Smooth muscle cell (in vitro differentiated cells): ENCODE data around the gene KCNJ16. TPM values are rescaled to one million over a fixed set of nuclear protein-coding genes. Genes with fewer than 3 reads are reported as not detected.

Experiments used
- DNase-seq: peaks from one replicate; lab custom pipeline; 2025; ENCODE audit not compliant: unreplicated experiment; lab: John Stamatoyannopoulos, UW
- H2AFZ ChIP-seq: fragments of 200-600 bp; sonication (generic); 2 replicates; pipeline ENCODE4 v1.6.0; 2016; ENCODE audit warnings: antibody characterized with exemption, low read depth, mild to moderate bottlenecking
- H3F3A ChIP-seq: fragments of 200-600 bp; sonication (generic); 2 replicates; pipeline ENCODE4 v1.6.0; 2017; ENCODE audit warnings: antibody characterized with exemption, low read depth
- H3K27ac ChIP-seq: fragments of 200-600 bp; sonication (generic); 2 replicates; pipeline ENCODE4 v1.5.1; 2016; ENCODE audit warnings: low read depth, mild to moderate bottlenecking
- H3K27me3 ChIP-seq: fragments of 200-600 bp; sonication (generic); 2 replicates; pipeline ENCODE4 v1.6.1; 2016; ENCODE audit warnings: low read depth, mild to moderate bottlenecking
- H3K36me3 ChIP-seq: fragments of 200-600 bp; sonication (generic); 2 replicates; pipeline ENCODE4 v1.5.1; 2016; ENCODE audit warnings: low read depth
- H3K4me1 ChIP-seq: fragments of 200-600 bp; sonication (generic); 2 replicates; pipeline ENCODE4 v1.5.1; 2016; ENCODE audit warnings: low read depth
- H3K4me2 ChIP-seq: fragments of 200-600 bp; sonication (generic); 2 replicates; pipeline ENCODE4 v1.6.0; 2016; ENCODE audit warnings: mild to moderate bottlenecking
- H3K4me3 ChIP-seq: fragments of 200-600 bp; sonication (generic); 2 replicates; pipeline ENCODE4 v1.5.1; 2016; ENCODE audit warnings: mild to moderate bottlenecking
- H3K79me2 ChIP-seq: fragments of 200-600 bp; sonication (generic); 2 replicates; pipeline ENCODE4 v1.6.0; 2016; ENCODE audit warnings: low read depth, mild to moderate bottlenecking
- H3K9ac ChIP-seq: fragments of 200-600 bp; sonication (generic); 2 replicates; pipeline ENCODE4 v1.6.0; 2016; ENCODE audit warnings: low read depth
- H3K9me3 ChIP-seq: fragments of 200-600 bp; sonication (generic); replicated peaks from 2 replicates; pipeline ENCODE4 v1.5.1; 2016; ENCODE audit warnings: low read depth
- H4K20me1 ChIP-seq: fragments of 200-600 bp; sonication (generic); 2 replicates; pipeline ENCODE4 v1.6.0; 2016; ENCODE audit warnings: low read depth
- WGBS: methylation state at CpG from one replicate; pipeline ENCODE4 v1.1.7; 2016; ENCODE audit warnings: low lambda C conversion rate; 5-methylcytosine and 5-hydroxymethylcytosine counted together
- polyA plus RNA-seq: library from polyadenylated mRNA; unstranded; fragments of >200 nt; fragmentation: Nextera tagmentation; extraction: Ambion mirVana; gene quantifications from 2 replicates; pipeline ENCODE4 v1.2.1, GENCODE V29; 2016
- total RNA-seq: library from RNA; depleted of rRNA; stranded (reverse); fragments of >200 nt; gene quantifications from 2 replicates; pipeline ENCODE4 v1.2.3, GENCODE V29; 2014
- TF ChIP-seq, protein P1 (sequence below): fragments of 200-600 bp; sonication (generic); IDR thresholded peaks from 2 replicates; pipeline ENCODE4 v1.5.1; 2017; ENCODE audit warnings: borderline replicate concordance, mild to moderate bottlenecking, antibody characterized with exemption; ENCODE audit not compliant: insufficient read depth, poor library complexity, severe bottlenecking

KCNJ16 gene
- total and polyA plus RNA-seq, 2 experiments from 2014 or later: 0.09 TPM; not detected in 1

DNA sequence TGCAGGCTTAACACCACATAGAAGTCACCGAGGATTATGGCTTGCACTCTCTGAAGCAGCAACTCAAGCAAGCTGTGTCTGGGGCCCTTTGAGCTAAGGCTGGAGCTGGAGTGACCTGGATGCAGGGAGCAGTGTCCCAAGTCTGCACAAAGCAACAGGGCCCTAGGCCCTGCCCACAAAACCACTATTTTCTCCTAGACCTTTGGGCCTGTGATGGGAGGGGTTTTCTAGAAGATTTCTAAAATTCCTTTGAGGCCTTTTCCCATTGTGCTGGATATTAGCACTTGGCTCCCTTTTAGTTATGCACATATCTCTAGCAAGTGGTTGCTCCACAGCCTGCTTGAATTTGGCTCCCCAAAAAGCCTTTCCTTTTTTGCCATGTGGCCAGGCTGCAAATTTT, 44.5 kb downstream of the KCNJ16 start:
- Histone ChIP-seq H3K9me3 (no peaks in the 10 kb centered on the region), H3K9ac (no peak overlapping the region), H3K79me2 (no peaks in the 10 kb centered on the region), H3K4me2 (no peak overlapping the region), H3K27ac (no peak overlapping the region), H3F3A (no peaks in the 10 kb centered on the region), H3K4me3 (no peak overlapping the region), H3K27me3 (no peaks in the 10 kb centered on the region), H4K20me1 (no peaks in the 10 kb centered on the region), H3K36me3 (no peaks in the 10 kb centered on the region), H2AFZ (no peak overlapping the region), H3K4me1 (no peaks in the 10 kb centered on the region)
- TF ChIP-seq, protein P1, sequence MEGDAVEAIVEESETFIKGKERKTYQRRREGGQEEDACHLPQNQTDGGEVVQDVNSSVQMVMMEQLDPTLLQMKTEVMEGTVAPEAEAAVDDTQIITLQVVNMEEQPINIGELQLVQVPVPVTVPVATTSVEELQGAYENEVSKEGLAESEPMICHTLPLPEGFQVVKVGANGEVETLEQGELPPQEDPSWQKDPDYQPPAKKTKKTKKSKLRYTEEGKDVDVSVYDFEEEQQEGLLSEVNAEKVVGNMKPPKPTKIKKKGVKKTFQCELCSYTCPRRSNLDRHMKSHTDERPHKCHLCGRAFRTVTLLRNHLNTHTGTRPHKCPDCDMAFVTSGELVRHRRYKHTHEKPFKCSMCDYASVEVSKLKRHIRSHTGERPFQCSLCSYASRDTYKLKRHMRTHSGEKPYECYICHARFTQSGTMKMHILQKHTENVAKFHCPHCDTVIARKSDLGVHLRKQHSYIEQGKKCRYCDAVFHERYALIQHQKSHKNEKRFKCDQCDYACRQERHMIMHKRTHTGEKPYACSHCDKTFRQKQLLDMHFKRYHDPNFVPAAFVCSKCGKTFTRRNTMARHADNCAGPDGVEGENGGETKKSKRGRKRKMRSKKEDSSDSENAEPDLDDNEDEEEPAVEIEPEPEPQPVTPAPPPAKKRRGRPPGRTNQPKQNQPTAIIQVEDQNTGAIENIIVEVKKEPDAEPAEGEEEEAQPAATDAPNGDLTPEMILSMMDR: no peak
- no peak for DNase-seq
- 94% methylated on average over 1 of the region's 1 CpG for WGBS

DNA sequence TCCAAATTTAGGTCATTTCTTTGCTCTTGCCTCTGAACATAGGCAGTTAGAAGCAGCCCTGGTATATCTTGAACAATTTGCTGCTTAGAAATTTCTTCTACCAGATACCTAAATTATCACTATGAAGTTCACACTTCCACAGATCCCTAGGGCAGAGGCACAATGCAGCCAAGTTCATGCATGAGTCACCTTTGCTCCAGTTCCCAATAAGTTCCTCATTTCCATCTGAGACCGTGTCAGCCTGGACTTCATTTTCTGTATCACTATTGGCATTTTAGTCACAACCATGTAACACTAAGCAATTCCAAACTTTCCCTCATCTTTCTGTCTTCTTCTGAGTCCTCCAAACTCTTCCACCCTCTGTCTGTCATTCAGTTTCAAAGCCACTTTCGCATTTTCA, 45.0 kb downstream of the KCNJ16 start:
- no peaks in the 10 kb centered on the region for H3K79me2 ChIP-seq
- no peak overlapping the region for H2AFZ ChIP-seq
- no peaks in the 10 kb centered on the region for H4K20me1 ChIP-seq
- H3K27me3 ChIP-seq: no peaks in the 10 kb centered on the region
- H3F3A ChIP-seq: no peaks in the 10 kb centered on the region
- H3K4me3 ChIP-seq: no peak overlapping the region
- TF ChIP-seq, protein P1: no peak
- no peak overlapping the region for H3K27ac ChIP-seq
- no peaks in the 10 kb centered on the region for H3K9me3 ChIP-seq
- DNase-seq: no peak
- H3K9ac ChIP-seq: no peak overlapping the region
- H3K4me2 ChIP-seq: no peak overlapping the region
- no peaks in the 10 kb centered on the region for H3K36me3 ChIP-seq
- H3K4me1 ChIP-seq: no peaks in the 10 kb centered on the region
- 81% methylated on average over 2 of the region's 2 CpGs for WGBS

DNA sequence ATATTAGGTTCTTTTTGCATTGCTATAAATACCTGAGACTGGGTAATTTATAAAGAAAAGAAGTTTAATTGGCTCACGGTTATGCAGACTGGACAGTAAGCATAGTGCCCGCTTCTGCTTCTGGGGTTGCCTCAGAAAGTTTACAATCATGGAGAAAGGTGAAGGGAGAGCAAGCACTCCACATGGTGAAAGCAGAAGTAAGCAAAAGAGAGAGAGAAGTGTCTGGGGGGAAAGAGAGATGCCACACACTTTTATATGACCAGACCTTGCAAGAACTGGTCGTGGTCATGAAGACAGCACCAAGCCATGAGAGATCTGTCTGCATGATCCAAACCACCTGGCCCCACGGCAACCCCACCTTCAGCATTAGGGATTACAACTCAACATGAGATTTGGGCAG, 45.4 kb downstream of the KCNJ16 start:
- no peaks in the 10 kb centered on the region for H3K9me3 ChIP-seq

DNA sequence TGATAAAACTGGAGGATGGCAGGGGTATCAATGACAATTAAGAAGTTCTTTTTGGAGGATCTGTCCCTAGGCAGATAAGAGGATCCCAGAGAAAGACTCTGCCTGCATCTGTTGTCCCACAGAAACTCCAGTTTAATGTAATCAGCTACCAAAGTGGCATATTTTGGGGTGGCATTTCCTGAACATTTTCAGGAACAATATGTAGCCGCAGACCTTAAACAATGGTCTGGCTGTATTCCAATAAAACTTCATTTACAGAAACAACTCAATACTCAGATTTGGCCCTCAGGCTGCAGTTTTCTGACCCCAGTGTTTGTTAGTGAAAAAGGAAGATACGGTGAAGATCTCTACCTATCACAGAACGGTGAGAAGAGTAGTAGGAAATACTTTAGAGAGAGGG, 46.1 kb downstream of the KCNJ16 start:
- TF ChIP-seq, protein P1: no peak
- 93% methylated on average over 3 of the region's 3 CpGs for WGBS
- Histone ChIP-seq H3K27me3 (no peaks in the 10 kb centered on the region), H3K4me3 (no peak overlapping the region), H3K4me1 (no peaks in the 10 kb centered on the region), H4K20me1 (no peaks in the 10 kb centered on the region), H3K9ac (no peak overlapping the region), H3K4me2 (no peak overlapping the region), H3F3A (no peaks in the 10 kb centered on the region), H2AFZ (no peak overlapping the region), H3K27ac (no peak overlapping the region), H3K79me2 (no peaks in the 10 kb centered on the region), H3K36me3 (no peaks in the 10 kb centered on the region), H3K9me3 (no peaks in the 10 kb centered on the region)
- no peak for DNase-seq

More for the DNA sequence above, 45.4 kb downstream of the KCNJ16 start:
- Histone ChIP-seq H3K4me1 (no peaks in the 10 kb centered on the region), H4K20me1 (no peaks in the 10 kb centered on the region), H3K4me2 (no peak overlapping the region), H3K27ac (no peak overlapping the region), H3K79me2 (no peaks in the 10 kb centered on the region), H3K4me3 (no peak overlapping the region), H3K27me3 (no peaks in the 10 kb centered on the region), H3K36me3 (no peaks in the 10 kb centered on the region), H3F3A (no peaks in the 10 kb centered on the region), H2AFZ (no peak overlapping the region), H3K9ac (no peak overlapping the region)
- TF ChIP-seq, protein P1: no peak
- no peak for DNase-seq
- 93% methylated on average over 4 of the region's 4 CpGs for WGBS
